Measurements from ENCODE around the gene HELQ. TPM values are rescaled to one million over a fixed set of nuclear protein-coding genes. Genes with fewer than 3 reads are reported as not detected.

HELQ gene
- total and polyA plus RNA-seq, 10 of the 15 experiments (the other 5 are each of a cell fraction or from before 2014, with no cell fraction given): 4.5 to 13.3 (median 10.6) TPM

DNA sequence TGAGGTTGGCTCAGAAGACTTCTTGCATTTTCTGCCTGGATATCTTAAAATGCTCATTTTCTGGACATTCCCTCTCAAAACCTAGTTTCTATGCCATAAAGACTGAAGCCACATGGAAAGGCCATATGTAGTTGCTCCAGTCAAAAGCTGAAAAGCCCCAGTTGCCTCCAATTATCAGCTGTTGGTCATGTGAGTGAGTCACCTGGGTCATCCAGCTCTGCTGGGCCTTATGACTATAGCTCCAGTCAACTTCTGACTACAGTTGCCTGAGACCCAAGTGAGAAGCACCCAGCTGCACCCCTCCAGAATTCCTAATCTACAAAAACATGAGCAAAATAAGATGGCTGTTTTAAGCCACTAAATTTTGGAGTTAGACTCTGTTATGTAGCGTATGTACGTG, 41.9 kb downstream of the HELQ start:
- ChIA-PET CTCF (no interaction called here), POLR2A (no interaction called here), SMC1A (ENCODE audit: uncharacterized antibody, unreplicated experiment) (no interaction called here), RAD21 (ENCODE audit: unreplicated experiment) (no interaction called here)
- no peak overlapping the region for H3K9ac ChIP-seq (ENCODE audit: control insufficient read depth, insufficient read depth, low read length)
- no peak overlapping the region for H3K4me3 ChIP-seq
- TF ChIP-seq EED (IDR thresholded peaks at IDR 0.05; ENCODE audit: low read depth) (no peak), ATF3 (IDR thresholded peaks at IDR 0.05; ENCODE audit: borderline replicate concordance, extremely low read depth, low read depth, low read length) (no peak), POLR2AphosphoS5 (IDR thresholded peaks at IDR 0.05; ENCODE audit: low read length) (no peak), SPI1 (IDR thresholded peaks at IDR 0.05; ENCODE audit: borderline replicate concordance, insufficient read depth, low read depth, low read length) (no peak), CBX3 (IDR thresholded peaks at IDR 0.05; ENCODE audit: borderline replicate concordance, low read depth) (no peak)
- intact Hi-C loops (cut with micrococcal nuclease; ENCODE audit: unreplicated experiment): no loop called here
- H4K20me1 ChIP-seq (ENCODE audit: control insufficient read depth, insufficient read depth): no peaks in the 10 kb centered on the region
- WGBS (ENCODE audit: insufficient coverage, insufficient replicate concordance, low lambda C conversion rate, missing lambda C conversion rate): 100% methylated on average over 2 of the region's 2 CpGs
- no peak overlapping the region for H2AFZ ChIP-seq (ENCODE audit: control insufficient read depth, low read depth, low read length)
- no peaks in the 10 kb centered on the region for H3K27me3 ChIP-seq (replicated peaks in 1 of 2; ENCODE audit: control insufficient read depth in 2 of 2, insufficient read depth in 2 of 2, low read length in 1 of 2)
- H3K9me3 ChIP-seq (replicated peaks; ENCODE audit: control insufficient read depth, insufficient read depth, low read length): no peaks in the 10 kb centered on the region
- H3K4me2 ChIP-seq (ENCODE audit: control insufficient read depth, insufficient read depth): no peak overlapping the region
- no peak for DNase-seq (ENCODE audit: low read depth, low spot score)
- ATAC-seq: no peak
- H3K79me2 ChIP-seq (ENCODE audit: control insufficient read depth, insufficient read depth, low read length): no peaks in the 10 kb centered on the region
- no peak overlapping the region for H3K27ac ChIP-seq (ENCODE audit: control insufficient read depth, insufficient read depth)
- in situ Hi-C loops (cut with MboI): no loop called here
- no TSS peak for BruUV-seq (replicated peaks)
- H3K36me3 ChIP-seq (ENCODE audit: control insufficient read depth in 2 of 2, insufficient read depth in 2 of 2, low read length in 1 of 2): peaks cover 2 to 23% of the 10 kb centered on the region in 2 experiments; a peak in 3 of 4 replicates
- FAIRE-seq: no peak
- no peaks in the 10 kb centered on the region for H3K4me1 ChIP-seq (ENCODE audit: control insufficient read depth, insufficient read depth, low read length)

DNA sequence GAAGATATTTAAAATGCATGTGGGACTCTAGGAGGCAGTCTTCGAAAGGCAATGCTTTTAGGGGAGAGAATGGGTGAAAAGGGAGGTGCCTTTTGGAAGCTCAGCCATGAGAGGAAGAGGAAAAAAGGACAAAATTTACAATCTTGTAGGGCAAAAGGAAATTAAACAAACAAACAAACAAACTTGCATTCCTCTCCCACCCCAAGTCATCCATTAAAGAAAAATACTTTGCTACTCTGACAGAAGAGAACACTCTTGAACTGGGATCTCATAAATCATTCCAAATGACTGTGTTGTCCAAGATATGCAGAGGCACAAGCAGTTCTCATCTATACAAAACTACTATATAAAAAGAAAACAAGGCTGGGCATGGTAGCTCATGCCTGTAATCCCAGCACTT, 46.7 kb downstream of the HELQ start:
- ChIA-PET POLR2A (no interaction called here), RAD21 (ENCODE audit: unreplicated experiment) (no interaction called here), CTCF (interaction anchor here (0.6 kb wide), 1 partner anchor 14 kb away, joined by 3 read pairs; no protein-coding TSS in a partner anchor), SMC1A (ENCODE audit: uncharacterized antibody, unreplicated experiment) (no interaction called here)
- Histone ChIP-seq H3K4me3 (no peak overlapping the region), H3K4me2 (ENCODE audit: control insufficient read depth, insufficient read depth) (no peak overlapping the region), H4K20me1 (ENCODE audit: control insufficient read depth, insufficient read depth) (no peaks in the 10 kb centered on the region), H2AFZ (ENCODE audit: control insufficient read depth, low read depth, low read length) (no peak overlapping the region), H3K36me3 (ENCODE audit: control insufficient read depth in 2 of 2, insufficient read depth in 2 of 2, low read length in 1 of 2) (peaks cover 0 to 7% of the 10 kb centered on the region in 2 experiments; a peak in 2 of 4 replicates), H3K9me3 (replicated peaks; ENCODE audit: control insufficient read depth, insufficient read depth, low read length) (no peaks in the 10 kb centered on the region), H3K27me3 (replicated peaks in 1 of 2; ENCODE audit: control insufficient read depth in 2 of 2, insufficient read depth in 2 of 2, low read length in 1 of 2) (no peaks in the 10 kb centered on the region), H3K4me1 (ENCODE audit: control insufficient read depth, insufficient read depth, low read length) (no peaks in the 10 kb centered on the region), H3K79me2 (ENCODE audit: control insufficient read depth, insufficient read depth, low read length) (no peaks in the 10 kb centered on the region), H3K27ac (ENCODE audit: control insufficient read depth, insufficient read depth) (no peak overlapping the region), H3K9ac (ENCODE audit: control insufficient read depth, insufficient read depth, low read length) (no peak overlapping the region)
- no peak for FAIRE-seq
- in situ Hi-C loops (cut with MboI) (no loop called here), intact Hi-C loops (cut with micrococcal nuclease; ENCODE audit: unreplicated experiment) (no loop called here)
- no peak for DNase-seq (ENCODE audit: low read depth, low spot score)
- no peak for ATAC-seq
- no TSS peak for BruUV-seq (replicated peaks)
- WGBS (ENCODE audit: insufficient coverage, insufficient replicate concordance, low lambda C conversion rate, missing lambda C conversion rate): 90% methylated on average over 1 of the region's 1 CpG
- no peak for TF ChIP-seq FOXM1 (IDR thresholded peaks at IDR 0.05; ENCODE audit: low read depth, low read length)
- TF ChIP-seq, protein P1, sequence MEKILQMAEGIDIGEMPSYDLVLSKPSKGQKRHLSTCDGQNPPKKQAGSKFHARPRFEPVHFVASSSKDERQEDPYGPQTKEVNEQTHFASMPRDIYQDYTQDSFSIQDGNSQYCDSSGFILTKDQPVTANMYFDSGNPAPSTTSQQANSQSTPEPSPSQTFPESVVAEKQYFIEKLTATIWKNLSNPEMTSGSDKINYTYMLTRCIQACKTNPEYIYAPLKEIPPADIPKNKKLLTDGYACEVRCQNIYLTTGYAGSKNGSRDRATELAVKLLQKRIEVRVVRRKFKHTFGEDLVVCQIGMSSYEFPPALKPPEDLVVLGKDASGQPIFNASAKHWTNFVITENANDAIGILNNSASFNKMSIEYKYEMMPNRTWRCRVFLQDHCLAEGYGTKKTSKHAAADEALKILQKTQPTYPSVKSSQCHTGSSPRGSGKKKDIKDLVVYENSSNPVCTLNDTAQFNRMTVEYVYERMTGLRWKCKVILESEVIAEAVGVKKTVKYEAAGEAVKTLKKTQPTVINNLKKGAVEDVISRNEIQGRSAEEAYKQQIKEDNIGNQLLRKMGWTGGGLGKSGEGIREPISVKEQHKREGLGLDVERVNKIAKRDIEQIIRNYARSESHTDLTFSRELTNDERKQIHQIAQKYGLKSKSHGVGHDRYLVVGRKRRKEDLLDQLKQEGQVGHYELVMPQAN (conservative IDR thresholded peaks at IDR 0.05): no peak
- 0 out of 6 replicates have a peak, but pooled peaks of 1 of the 3 experiments have one; percentile 1 for TF ChIP-seq CTCF (IDR thresholded peaks at IDR 0.05 in 2 of 3, conservative IDR thresholded peaks at IDR 0.05 in 1 of 3; ENCODE audit: control insufficient read depth in 2 of 3, extremely low read depth in 1 of 3, insufficient read depth in 1 of 3, low read depth in 3 of 3, low read length in 3 of 3)
- TF ChIP-seq, protein P2, sequence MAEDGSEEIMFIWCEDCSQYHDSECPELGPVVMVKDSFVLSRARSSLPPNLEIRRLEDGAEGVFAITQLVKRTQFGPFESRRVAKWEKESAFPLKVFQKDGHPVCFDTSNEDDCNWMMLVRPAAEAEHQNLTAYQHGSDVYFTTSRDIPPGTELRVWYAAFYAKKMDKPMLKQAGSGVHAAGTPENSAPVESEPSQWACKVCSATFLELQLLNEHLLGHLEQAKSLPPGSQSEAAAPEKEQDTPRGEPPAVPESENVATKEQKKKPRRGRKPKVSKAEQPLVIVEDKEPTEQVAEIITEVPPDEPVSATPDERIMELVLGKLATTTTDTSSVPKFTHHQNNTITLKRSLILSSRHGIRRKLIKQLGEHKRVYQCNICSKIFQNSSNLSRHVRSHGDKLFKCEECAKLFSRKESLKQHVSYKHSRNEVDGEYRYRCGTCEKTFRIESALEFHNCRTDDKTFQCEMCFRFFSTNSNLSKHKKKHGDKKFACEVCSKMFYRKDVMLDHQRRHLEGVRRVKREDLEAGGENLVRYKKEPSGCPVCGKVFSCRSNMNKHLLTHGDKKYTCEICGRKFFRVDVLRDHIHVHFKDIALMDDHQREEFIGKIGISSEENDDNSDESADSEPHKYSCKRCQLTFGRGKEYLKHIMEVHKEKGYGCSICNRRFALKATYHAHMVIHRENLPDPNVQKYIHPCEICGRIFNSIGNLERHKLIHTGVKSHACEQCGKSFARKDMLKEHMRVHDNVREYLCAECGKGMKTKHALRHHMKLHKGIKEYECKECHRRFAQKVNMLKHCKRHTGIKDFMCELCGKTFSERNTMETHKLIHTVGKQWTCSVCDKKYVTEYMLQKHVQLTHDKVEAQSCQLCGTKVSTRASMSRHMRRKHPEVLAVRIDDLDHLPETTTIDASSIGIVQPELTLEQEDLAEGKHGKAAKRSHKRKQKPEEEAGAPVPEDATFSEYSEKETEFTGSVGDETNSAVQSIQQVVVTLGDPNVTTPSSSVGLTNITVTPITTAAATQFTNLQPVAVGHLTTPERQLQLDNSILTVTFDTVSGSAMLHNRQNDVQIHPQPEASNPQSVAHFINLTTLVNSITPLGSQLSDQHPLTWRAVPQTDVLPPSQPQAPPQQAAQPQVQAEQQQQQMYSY (CRISPR knock-in tag; IDR thresholded peaks at IDR 0.05): no peak
